Subcutaneous abdominal adipose tissue (tissue), 5 donors: ENCODE data around the gene PCYOX1L.
"Not testable (repeated sequence)": the region's sequence is repeated elsewhere in the genome, so short reads cannot be mapped to it uniquely, and the experiment has no call there.

ENCODE experiments used
- H3K27ac ChIP-seq: one replicate; pipeline ENCODE4 v1.7.0; 2013; ENCODE audit warnings: low read depth, mild to moderate bottlenecking, inconsistent platforms, low read length, moderate library complexity
- H3K27me3 ChIP-seq, 5 donors: one replicate each; pipeline ENCODE4 v1.7.0; 2013; ENCODE audit warnings: low read length in 5 of 5, inconsistent platforms in 1 of 5; ENCODE audit not compliant: control insufficient read depth in 5 of 5, insufficient read depth in 4 of 5
- H3K36me3 ChIP-seq, 5 donors: one replicate each; pipeline ENCODE4 v1.7.0; 2013; ENCODE audit warnings: low read length in 5 of 5; ENCODE audit not compliant: control insufficient read depth in 5 of 5, insufficient read depth in 5 of 5
- H3K4me1 ChIP-seq, 5 donors: one replicate each; pipeline ENCODE4 v1.7.0; 2013; ENCODE audit warnings: low read length in 5 of 5, mild to moderate bottlenecking in 3 of 5, moderate library complexity in 1 of 5; ENCODE audit not compliant: control insufficient read depth in 5 of 5, insufficient read depth in 5 of 5
- H3K4me3 ChIP-seq, 5 donors: one replicate each; pipeline ENCODE4 v1.7.0; 2013; ENCODE audit warnings: low read length in 5 of 5, low read depth in 1 of 5
- H3K9ac ChIP-seq, 5 donors: one replicate each; pipeline ENCODE4 v1.7.0; 2013; ENCODE audit warnings: low read length in 5 of 5, mild to moderate bottlenecking in 4 of 5, moderate library complexity in 3 of 5
- H3K9me3 ChIP-seq, 5 donors: one replicate each; pipeline ENCODE4 v1.7.0; 2013; ENCODE audit warnings: low read length in 5 of 5; ENCODE audit not compliant: control insufficient read depth in 5 of 5
- donor health status: healthy.
- donor health status: healthy.
- donor health status: healthy.
- donor health status: healthy.
- donor health status: healthy.

Gene PCYOX1L

DNA sequence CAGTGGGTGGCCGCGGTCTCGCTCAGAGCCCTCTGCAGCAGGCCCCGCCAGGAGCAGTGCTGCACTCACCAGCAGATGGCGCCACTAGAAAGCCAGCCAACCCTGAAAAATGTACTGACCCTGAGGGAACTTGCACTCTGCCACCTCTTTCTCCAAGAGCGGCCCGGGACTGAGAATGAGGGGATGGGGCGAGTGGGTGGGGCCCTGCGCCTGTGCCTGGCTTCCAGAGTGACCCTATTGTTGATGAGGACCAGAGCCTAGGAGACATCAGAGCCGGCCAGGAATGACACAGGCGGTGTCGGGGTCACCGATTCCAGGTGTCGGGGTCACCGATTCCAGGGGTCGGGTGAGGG lies 24.1 kb downstream of the PCYOX1L start:
- H3K4me1 ChIP-seq, result peaks cover 3 to 49% (median 41%) of the 10 kb centered on the region in 5 donors
- no peaks in the 10 kb centered on the region for H3K9me3 ChIP-seq
- peaks cover 0 to 1% (median 0%) of the 10 kb centered on the region in 5 donors for H3K27me3 ChIP-seq
- no peak overlapping the region for H3K4me3 ChIP-seq
- H3K36me3 ChIP-seq, result no peaks in the 10 kb centered on the region
- H3K9ac ChIP-seq, result peak overlapping the region in 1 of 5 donors; percentile 41
- H3K27ac ChIP-seq, result peak overlapping the region; percentile 32

DNA sequence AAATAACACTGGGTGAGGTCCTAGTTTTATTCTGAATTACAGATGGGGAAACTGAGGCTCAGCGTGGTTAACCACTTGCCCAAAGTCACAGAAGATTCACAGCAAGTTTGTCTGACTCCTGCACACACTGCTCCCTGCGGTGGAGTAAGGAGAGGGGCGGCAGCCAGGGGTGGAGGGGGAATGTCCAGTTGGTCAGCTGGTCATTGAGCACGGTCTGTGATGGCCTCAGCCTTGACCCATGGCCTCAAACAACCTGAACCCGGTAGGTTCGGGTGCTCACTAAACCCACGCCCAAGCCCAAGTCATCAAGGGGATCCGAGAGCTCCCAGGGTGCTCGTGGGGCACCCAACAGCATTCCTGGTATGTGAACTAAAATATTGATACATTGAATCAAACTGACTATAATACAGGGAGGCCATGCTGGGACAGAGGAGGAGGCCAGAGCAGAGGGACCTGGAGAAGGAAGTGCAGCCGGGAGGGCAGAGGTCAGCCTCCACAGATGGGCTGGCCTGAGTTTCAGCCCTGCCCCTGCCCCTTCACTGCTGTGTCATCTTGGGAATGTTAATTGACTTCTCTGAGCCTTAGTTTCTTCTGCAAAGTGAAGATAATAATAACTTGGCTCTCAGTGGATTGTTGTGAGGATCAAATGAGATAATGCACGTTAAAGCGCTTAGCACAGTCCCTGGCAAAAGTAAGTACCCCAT lies 24.8 kb downstream of the PCYOX1L start:
- no peaks in the 10 kb centered on the region for H3K36me3 ChIP-seq
- H3K9me3 ChIP-seq, result no peaks in the 10 kb centered on the region
- peaks cover 0 to 4% (median 0%) of the 10 kb centered on the region in 5 donors for H3K27me3 ChIP-seq
- peak overlapping the region; percentile 32 for H3K27ac ChIP-seq
- no peak overlapping the region for H3K4me3 ChIP-seq
- peak overlapping the region in 1 of 5 donors; percentile 41 for H3K9ac ChIP-seq
- peaks cover 5 to 56% (median 45%) of the 10 kb centered on the region in 5 donors for H3K4me1 ChIP-seq

DNA sequence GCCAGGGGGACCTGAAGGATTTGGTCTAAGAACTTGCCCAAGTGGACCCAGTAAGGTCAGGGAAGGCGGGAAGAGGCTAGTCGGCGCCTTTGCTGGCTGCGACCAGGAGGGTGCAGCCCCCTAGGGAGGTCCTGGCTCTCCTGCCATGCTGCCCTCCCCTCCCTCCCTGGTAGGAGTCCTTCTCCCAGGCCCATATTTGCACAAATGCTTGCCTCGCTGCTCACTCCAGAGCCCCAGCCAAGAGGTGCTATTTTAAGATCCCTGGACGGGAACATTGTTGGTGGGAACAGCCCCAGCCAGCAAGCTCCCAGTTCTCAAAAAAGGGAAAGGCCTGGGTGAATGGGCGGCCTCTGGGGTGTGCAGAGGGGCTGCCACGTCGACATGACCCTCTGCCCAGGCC lies 25.6 kb downstream of the PCYOX1L start:
- no peak overlapping the region for H3K4me3 ChIP-seq
- peaks cover 0 to 4% (median 0%) of the 10 kb centered on the region in 5 donors for H3K27me3 ChIP-seq
- peak overlapping the region; percentile 32 for H3K27ac ChIP-seq
- peak overlapping the region in 2 of 5 donors; percentile 8 to 12 for H3K9ac ChIP-seq
- no peaks in the 10 kb centered on the region for H3K9me3 ChIP-seq
- no peaks in the 10 kb centered on the region for H3K36me3 ChIP-seq
- peaks cover 5 to 63% (median 52%) of the 10 kb centered on the region in 5 donors for H3K4me1 ChIP-seq

DNA sequence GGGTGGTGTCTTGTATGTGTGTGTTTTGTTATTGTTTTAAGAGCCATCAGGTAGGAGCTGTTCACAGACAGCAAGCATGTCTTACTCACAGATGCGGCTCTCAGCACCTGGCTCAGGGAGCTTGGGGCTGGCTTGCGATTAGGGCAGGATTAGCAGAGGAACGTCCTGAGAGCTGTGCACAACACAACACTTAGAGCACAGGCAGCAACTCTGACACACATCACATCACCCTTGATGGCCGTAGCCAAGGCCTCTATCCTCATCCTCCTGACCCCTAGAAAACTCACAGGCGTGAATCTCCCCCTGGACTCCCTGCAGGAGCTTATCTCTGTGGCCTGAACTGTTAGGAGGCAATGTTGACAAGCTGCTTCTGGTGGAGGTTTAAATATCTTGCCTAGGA lies 28.3 kb downstream of the PCYOX1L start:
- no peaks in the 10 kb centered on the region for H3K9me3 ChIP-seq
- H3K36me3 ChIP-seq, result no peaks in the 10 kb centered on the region
- H3K4me3 ChIP-seq, result no peak overlapping the region
- H3K27me3 ChIP-seq, result peaks cover 0 to 4% (median 0%) of the 10 kb centered on the region in 5 donors
- peaks cover 7 to 68% (median 52%) of the 10 kb centered on the region in 5 donors for H3K4me1 ChIP-seq
- H3K27ac ChIP-seq, result peak overlapping the region; percentile 84
- H3K9ac ChIP-seq, result peak overlapping the region in 2 of 5 donors; percentile 45 to 64

DNA sequence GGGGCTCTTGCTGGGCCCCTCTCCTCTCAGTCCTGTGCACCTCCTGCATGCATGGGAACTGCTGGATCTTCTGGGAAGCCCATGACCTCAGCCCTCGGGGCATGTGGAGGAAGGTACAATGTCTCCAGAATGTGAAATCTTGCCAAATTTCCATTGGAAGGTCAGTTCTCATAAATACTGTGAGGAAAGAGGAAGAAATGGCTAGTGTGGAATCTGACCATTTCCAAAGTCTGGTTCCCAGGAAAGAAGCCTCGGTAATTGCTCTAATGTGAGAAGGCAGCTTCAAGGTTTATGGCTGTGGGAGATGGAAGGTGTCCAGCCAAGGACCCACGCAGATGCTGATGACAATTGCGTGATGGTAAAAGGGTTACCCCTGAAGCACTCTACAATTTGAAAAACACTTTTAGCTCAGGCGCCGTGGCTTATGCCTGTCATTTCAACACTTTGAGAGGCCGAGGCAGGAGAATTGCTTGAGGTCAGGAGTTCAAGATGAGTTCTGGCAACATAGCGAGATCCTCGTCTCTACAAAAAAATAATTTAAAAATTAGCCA lies 29.3 kb downstream of the PCYOX1L start:
- Histone ChIP-seq H3K4me3 (no peak overlapping the region), H3K4me1 (peaks cover 7 to 61% (median 42%) of the 10 kb centered on the region in 5 donors), H3K9me3 (no peaks in the 10 kb centered on the region), H3K27me3 (peaks cover 0 to 4% (median 0%) of the 10 kb centered on the region in 5 donors), H3K9ac (peak overlapping the region in 3 of 5 donors; percentile 45 to 97 (median 64)), H3K36me3 (no peaks in the 10 kb centered on the region), H3K27ac (peak overlapping the region; percentile 84)

DNA sequence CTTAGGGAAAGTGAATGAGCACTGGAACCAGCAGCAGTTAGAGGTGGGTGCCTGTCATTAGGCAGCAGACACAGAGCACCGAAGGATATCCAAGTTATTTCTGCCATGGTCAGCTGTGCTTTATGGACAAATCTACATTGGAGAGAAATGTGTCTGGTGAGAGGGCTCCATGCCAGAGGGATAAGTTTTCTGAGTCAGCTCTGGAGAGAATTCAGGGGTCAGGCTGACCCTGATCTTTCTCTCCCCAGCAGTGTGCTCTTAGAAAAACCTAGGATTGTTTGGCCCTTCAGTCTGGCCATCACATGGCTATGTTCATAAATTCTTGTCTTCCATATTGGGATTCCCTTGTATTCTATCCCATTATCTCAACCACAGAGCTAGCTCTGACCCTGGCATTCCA lies 30.1 kb downstream of the PCYOX1L start:
- H3K9ac ChIP-seq, result peak overlapping the region in 2 of 5 donors; percentile 23 to 64
- peaks cover 7 to 53% (median 34%) of the 10 kb centered on the region in 5 donors for H3K4me1 ChIP-seq
- no peak overlapping the region for H3K4me3 ChIP-seq
- peak overlapping the region; percentile 84 for H3K27ac ChIP-seq
- no peaks in the 10 kb centered on the region for H3K36me3 ChIP-seq
- H3K9me3 ChIP-seq, result no peaks in the 10 kb centered on the region
- H3K27me3 ChIP-seq, result peaks cover 0 to 4% (median 0%) of the 10 kb centered on the region in 5 donors

DNA sequence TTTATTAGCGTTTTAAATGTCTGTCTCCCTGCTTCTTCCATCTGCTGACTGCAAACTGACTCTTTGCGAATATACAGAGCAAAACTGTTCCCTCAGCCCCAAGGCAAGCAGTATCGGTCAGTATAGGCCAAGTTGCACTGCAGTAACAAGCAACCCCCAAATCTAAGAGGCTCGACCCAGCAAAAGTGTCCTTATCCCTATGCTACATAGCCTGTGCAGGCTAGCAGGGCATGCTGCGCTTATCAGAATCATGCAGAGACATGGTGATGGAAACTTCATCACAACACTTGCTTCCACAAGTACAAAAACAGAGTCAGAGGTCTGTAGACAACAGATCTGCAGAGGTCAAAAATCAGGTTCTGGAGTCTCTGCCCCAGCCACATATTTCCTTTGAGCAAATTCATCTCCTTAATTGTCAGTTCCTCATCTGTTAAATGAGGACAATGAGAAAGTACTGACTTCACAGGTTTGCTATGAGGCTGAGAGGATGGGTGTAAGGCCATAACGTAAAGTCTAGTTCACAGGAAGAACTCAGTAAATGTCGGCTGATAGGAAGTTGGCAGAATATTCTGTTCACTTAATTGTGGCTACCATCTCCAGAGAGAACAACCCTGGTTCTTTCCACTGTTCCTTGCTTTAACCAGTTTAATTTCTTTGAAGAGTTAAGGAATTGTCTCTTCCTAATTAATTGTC lies 30.8 kb downstream of the PCYOX1L start:
- H3K27ac ChIP-seq, result peak overlapping the region; percentile 84
- no peak overlapping the region for H3K9ac ChIP-seq
- H3K9me3 ChIP-seq, result no peaks in the 10 kb centered on the region
- H3K36me3 ChIP-seq, result no peaks in the 10 kb centered on the region
- peaks cover 0 to 4% (median 0%) of the 10 kb centered on the region in 5 donors for H3K27me3 ChIP-seq
- H3K4me1 ChIP-seq, result peaks cover 7 to 46% (median 27%) of the 10 kb centered on the region in 5 donors
- H3K4me3 ChIP-seq, result no peak overlapping the region

DNA sequence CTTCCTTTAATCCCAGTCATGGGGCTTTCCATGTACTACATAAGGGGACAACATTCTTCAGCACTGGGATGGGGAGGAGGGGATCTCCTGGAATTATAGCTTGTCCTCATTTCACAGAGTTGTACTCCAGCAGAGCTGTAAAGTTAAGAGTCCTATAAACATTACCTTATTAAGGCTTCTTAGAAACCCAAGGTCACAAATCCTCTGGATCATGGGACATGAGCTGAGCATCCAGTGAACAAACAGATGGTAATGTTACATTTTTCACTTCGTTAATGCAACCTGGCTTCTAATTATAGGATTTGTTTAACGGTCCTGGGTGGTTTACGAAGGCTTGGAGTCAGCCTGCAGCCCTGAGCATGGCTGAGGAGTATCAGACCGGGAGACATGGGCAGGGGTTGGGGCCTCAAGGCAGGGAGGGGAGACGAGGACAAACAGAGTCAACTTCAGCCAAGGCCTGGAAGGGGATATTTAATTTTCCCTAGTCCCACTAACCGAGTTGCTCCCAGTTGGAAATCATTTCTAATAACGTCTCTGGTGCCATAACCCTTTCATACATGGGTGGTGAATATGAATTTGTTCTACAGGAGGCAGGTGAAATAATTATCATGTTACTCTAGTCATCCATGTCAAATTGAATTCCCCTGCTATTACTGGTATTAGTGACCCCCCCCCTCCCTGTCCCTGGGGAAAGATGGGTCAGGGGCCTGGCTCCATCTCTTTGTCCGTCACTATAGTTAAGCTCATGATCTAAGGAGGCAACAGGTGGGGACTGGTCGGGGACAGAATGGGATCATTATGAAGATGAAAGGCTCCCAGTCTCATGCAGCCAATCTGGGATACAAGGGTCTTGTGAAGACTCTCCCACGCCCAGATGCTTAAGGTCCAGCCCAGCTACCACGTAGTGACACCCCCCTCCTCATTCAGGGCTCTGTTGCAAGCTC lies 32.0 kb downstream of the PCYOX1L start:
- H3K4me3 ChIP-seq, result no peak overlapping the region

DNA sequence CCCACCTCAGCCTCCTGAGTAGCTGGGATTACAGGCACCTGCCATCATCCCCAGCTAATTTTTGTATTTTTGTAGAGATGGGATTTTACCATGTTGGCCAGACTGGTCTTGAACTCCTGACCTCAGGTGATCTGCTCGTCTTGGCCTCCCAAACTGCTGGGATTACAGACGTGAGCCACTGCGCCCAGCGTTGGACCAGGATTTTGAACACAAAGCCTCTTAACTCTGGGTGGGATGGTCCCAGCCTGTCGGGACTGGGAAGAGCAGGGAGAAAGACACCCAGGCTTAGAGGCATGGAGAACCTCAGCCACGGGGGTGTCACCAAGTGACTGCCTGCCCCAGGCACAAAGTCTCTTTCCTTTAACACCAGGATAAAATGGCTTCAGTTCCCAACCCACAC lies 33.2 kb downstream of the PCYOX1L start:
- H3K27me3 ChIP-seq, H3K9ac ChIP-seq, H3K9me3 ChIP-seq, H3K4me3 ChIP-seq, H3K27ac ChIP-seq, H3K36me3 ChIP-seq: not testable (repeated sequence)
- H3K4me1 ChIP-seq, result peaks cover 7 to 28% (median 19%) of the 10 kb centered on the region in 5 donors

More for the DNA sequence above, 32.0 kb downstream of the PCYOX1L start:
- H3K4me1 ChIP-seq, result peaks cover 7 to 38% (median 25%) of the 10 kb centered on the region in 5 donors
- H3K27ac ChIP-seq, result no peak overlapping the region
- H3K9ac ChIP-seq, result no peak overlapping the region
- H3K27me3 ChIP-seq, result peaks cover 0 to 4% (median 0%) of the 10 kb centered on the region in 5 donors
- no peaks in the 10 kb centered on the region for H3K36me3 ChIP-seq
- no peaks in the 10 kb centered on the region for H3K9me3 ChIP-seq
